Measurements from ENCODE around the gene EEIG2. TPM values are rescaled to one million over a fixed set of nuclear protein-coding genes. Genes with fewer than 3 reads are reported as not detected.

EEIG2 gene
- total and polyA plus RNA-seq, 4 donors, result 3.7 to 24.6 (median 9.7) TPM

DNA sequence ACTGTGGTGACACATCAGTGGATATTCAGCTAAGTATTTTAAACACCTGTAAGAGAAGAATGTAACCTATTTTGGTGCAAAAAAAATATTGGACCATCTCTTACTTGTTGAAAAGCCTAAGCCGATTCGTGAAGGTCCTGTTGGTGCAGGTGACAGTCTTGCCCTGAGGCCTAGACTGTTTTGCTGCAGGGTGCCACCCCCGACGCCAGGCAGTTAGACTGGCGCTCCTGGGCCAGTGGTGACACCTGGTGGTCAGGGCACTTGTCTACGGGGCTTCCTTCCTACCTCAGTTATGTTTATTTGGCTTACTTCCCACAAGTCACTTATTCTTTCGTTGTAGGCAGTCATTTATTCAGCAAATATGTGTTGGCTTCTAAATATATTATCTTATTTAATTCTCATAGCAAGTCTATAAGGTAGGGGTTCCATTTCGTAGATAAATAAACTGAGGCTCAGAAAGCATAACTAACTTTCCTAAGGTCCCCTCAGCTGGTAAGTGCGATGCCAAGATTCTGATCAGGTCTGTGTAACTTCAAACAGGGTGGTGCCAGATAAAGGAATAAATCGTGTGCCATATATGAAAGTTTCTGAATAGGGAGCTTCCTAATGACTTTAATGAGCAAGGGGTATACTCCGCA is 1.9 kb downstream of the EEIG2 start:
- H3K27me3 ChIP-seq (ENCODE audit: control insufficient read depth in 3 of 3, insufficient read depth in 3 of 3, low read length in 2 of 3), result no peaks in the 10 kb centered on the region
- no peaks in the 10 kb centered on the region for H3K9me3 ChIP-seq (ENCODE audit: control insufficient read depth in 4 of 4, insufficient read depth in 3 of 4, low read length in 3 of 4)
- H3K27ac ChIP-seq (ENCODE audit: low read depth in 1 of 2, low read length in 1 of 2), result no peak overlapping the region
- peak; percentile 58 for ATAC-seq (ENCODE audit: insufficient read depth, low FRiP score)
- peak overlapping the region in 1 of 2 donors; percentile 34 for H3K9ac ChIP-seq (ENCODE audit: insufficient read depth in 1 of 2, low read length in 2 of 2)
- no peak overlapping the region for H3K4me3 ChIP-seq
- DNase-seq, result peak; percentile 50 to 68 (median 64)
- peaks cover 2 to 44% (median 9%) of the 10 kb centered on the region in 5 donors for H3K4me1 ChIP-seq (ENCODE audit: control insufficient read depth in 5 of 5, insufficient read depth in 5 of 5, low read length in 5 of 5)
- WGBS, 2 donors, result 41 to 50% methylated on average over 11 of the region's 11 CpGs
- no peaks in the 10 kb centered on the region for H3K36me3 ChIP-seq (ENCODE audit: control insufficient read depth in 4 of 4, insufficient read depth in 4 of 4, low read length in 4 of 4)
- peak; percentile 48 for TF ChIP-seq CTCF (IDR thresholded peaks at IDR 0.05; ENCODE audit: control extremely low read depth, extremely low read depth)

DNA sequence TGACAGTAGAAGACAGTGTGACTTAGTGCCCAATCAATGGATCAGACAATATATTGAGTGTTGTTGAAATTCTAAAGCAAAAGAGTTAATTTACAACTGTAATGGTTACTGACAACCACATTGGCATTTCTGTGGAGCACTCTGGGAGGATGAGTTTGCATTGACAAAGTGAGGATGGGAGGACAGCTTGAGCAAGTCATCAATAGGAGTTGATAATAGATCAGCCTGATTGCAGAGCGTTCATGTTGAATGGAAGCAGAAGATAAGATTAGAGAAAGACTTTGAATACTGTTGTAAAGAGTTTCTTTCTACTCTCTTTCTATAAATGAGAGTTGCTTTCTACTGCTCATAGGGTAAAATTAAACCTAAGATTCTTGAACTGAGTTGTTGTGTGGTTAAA is 3.9 kb downstream of the EEIG2 start:
- Histone ChIP-seq H3K27ac (ENCODE audit: low read depth in 1 of 2, low read length in 1 of 2) (no peak overlapping the region), H3K4me3 (no peak overlapping the region), H3K27me3 (ENCODE audit: control insufficient read depth in 3 of 3, insufficient read depth in 3 of 3, low read length in 2 of 3) (no peaks in the 10 kb centered on the region), H3K4me1 (ENCODE audit: control insufficient read depth in 5 of 5, insufficient read depth in 5 of 5, low read length in 5 of 5) (peaks cover 2 to 44% (median 9%) of the 10 kb centered on the region in 5 donors), H3K36me3 (ENCODE audit: control insufficient read depth in 4 of 4, insufficient read depth in 4 of 4, low read length in 4 of 4) (no peaks in the 10 kb centered on the region), H3K9ac (ENCODE audit: insufficient read depth in 1 of 2, low read length in 2 of 2) (no peak overlapping the region), H3K9me3 (ENCODE audit: control insufficient read depth in 4 of 4, insufficient read depth in 3 of 4, low read length in 3 of 4) (no peaks in the 10 kb centered on the region)
- WGBS, 2 donors, result 86 to 100% methylated on average over 1 of the region's 1 CpG
- ATAC-seq (ENCODE audit: insufficient read depth, low FRiP score), result no peak
- TF ChIP-seq CTCF (IDR thresholded peaks at IDR 0.05; ENCODE audit: control extremely low read depth, extremely low read depth), result no peak
- no peak for DNase-seq

- WGBS, 2 donors, result 81 to 87% methylated on average over 6 of the region's 6 CpGs
- no peaks in the 10 kb centered on the region for H3K9me3 ChIP-seq (ENCODE audit: control insufficient read depth in 4 of 4, insufficient read depth in 3 of 4, low read length in 3 of 4)
- H3K9ac ChIP-seq (ENCODE audit: insufficient read depth in 1 of 2, low read length in 2 of 2), result no peak overlapping the region
- ATAC-seq (ENCODE audit: insufficient read depth, low FRiP score) (no peak), DNase-seq (no peak)
- no peaks in the 10 kb centered on the region for H3K27me3 ChIP-seq (ENCODE audit: control insufficient read depth in 3 of 3, insufficient read depth in 3 of 3, low read length in 2 of 3)
- peaks cover 2 to 40% (median 9%) of the 10 kb centered on the region in 5 donors for H3K4me1 ChIP-seq (ENCODE audit: control insufficient read depth in 5 of 5, insufficient read depth in 5 of 5, low read length in 5 of 5)
- H3K27ac ChIP-seq (ENCODE audit: low read depth in 1 of 2, low read length in 1 of 2), result no peak overlapping the region
- H3K36me3 ChIP-seq (ENCODE audit: control insufficient read depth in 4 of 4, insufficient read depth in 4 of 4, low read length in 4 of 4), result no peaks in the 10 kb centered on the region
- H3K4me3 ChIP-seq, result no peak overlapping the region
- no peak for TF ChIP-seq CTCF (IDR thresholded peaks at IDR 0.05; ENCODE audit: control extremely low read depth, extremely low read depth)
Observed at GRCh38 chr1:108565081-108565480, 5.2 kb downstream of the EEIG2 start.

- DNase-seq (no peak), ATAC-seq (ENCODE audit: insufficient read depth, low FRiP score) (no peak)
- H3K27ac ChIP-seq (ENCODE audit: low read depth in 1 of 2, low read length in 1 of 2), result no peak overlapping the region
- no peak overlapping the region for H3K4me3 ChIP-seq
- 83 to 89% methylated on average over 1 of the region's 1 CpG for WGBS, 2 donors
- H3K4me1 ChIP-seq (ENCODE audit: control insufficient read depth in 5 of 5, insufficient read depth in 5 of 5, low read length in 5 of 5), result peaks cover 2 to 40% (median 9%) of the 10 kb centered on the region in 5 donors
- H3K27me3 ChIP-seq (ENCODE audit: control insufficient read depth in 3 of 3, insufficient read depth in 3 of 3, low read length in 2 of 3), result no peaks in the 10 kb centered on the region
- no peak for TF ChIP-seq CTCF (IDR thresholded peaks at IDR 0.05; ENCODE audit: control extremely low read depth, extremely low read depth)
- H3K36me3 ChIP-seq (ENCODE audit: control insufficient read depth in 4 of 4, insufficient read depth in 4 of 4, low read length in 4 of 4), result no peaks in the 10 kb centered on the region
- H3K9me3 ChIP-seq (ENCODE audit: control insufficient read depth in 4 of 4, insufficient read depth in 3 of 4, low read length in 3 of 4), result no peaks in the 10 kb centered on the region
- peak overlapping the region in 1 of 2 donors; percentile 26 for H3K9ac ChIP-seq (ENCODE audit: insufficient read depth in 1 of 2, low read length in 2 of 2)
Observed at GRCh38 chr1:108565512-108565911, 5.6 kb downstream of the EEIG2 start.
